ENCODE data around the gene C19orf44.
A peak's percentile ranks its signal among the peaks of the same experiment; 100 is the strongest.

The C19orf44 gene

DNA sequence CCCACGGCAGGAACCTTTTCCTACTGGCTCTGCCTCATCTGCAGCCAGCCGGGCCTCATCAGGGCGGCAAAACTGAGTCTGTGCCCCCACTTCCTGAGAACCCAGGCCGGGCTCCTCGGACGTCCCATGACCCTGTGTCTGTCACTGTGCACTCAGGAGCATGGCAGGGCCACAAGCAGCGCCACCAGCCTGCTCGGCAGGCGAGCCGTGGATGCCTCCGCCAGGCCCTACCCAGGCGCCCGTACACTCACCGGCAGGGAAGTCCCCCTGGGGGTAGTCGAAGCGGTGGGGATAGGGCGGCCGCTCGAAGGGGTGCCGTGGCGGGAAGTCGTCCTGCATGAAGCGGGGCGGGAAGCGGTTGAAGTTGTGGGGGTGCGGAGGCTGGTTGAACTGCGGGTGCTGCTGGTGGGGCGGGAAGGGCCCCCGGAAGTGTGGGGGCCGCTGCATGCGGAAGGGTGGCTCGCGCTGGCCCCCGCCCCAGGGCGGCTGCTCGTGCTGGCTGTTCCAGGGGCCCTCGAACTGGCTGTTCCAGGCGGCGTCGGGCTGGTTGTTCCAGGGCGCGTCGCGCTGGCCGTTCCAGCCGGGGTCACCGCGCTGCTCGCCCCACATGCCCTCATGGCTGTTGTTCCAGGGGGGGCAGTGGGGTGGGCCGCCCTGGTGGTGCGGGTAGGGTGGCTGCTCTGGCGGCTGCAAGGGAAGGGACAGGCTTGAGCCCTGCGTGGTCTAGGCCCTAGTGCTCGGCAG is 29.0 kb downstream of the C19orf44 start:
- no peak overlapping the region for H3K4me3 ChIP-seq (ENCODE audit: low read depth, low read length)
- no peak for DNase-seq
- H3K27me3 ChIP-seq = no peaks in the 10 kb centered on the region
- H3K9me3 ChIP-seq = no peaks in the 10 kb centered on the region
- H3K36me3 ChIP-seq = peaks cover 93% of the 10 kb centered on the region
- TF ChIP-seq, protein P1, sequence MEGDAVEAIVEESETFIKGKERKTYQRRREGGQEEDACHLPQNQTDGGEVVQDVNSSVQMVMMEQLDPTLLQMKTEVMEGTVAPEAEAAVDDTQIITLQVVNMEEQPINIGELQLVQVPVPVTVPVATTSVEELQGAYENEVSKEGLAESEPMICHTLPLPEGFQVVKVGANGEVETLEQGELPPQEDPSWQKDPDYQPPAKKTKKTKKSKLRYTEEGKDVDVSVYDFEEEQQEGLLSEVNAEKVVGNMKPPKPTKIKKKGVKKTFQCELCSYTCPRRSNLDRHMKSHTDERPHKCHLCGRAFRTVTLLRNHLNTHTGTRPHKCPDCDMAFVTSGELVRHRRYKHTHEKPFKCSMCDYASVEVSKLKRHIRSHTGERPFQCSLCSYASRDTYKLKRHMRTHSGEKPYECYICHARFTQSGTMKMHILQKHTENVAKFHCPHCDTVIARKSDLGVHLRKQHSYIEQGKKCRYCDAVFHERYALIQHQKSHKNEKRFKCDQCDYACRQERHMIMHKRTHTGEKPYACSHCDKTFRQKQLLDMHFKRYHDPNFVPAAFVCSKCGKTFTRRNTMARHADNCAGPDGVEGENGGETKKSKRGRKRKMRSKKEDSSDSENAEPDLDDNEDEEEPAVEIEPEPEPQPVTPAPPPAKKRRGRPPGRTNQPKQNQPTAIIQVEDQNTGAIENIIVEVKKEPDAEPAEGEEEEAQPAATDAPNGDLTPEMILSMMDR (IDR thresholded peaks at IDR 0.05; ENCODE audit: low read depth, low read length) = no peak
- H3K4me1 ChIP-seq = no peaks in the 10 kb centered on the region

- Histone ChIP-seq H3K27me3 (no peaks in the 10 kb centered on the region), H3K36me3 (peaks cover 93% of the 10 kb centered on the region), H3K9me3 (no peaks in the 10 kb centered on the region), H3K4me3 (ENCODE audit: low read depth, low read length) (no peak overlapping the region), H3K4me1 (no peaks in the 10 kb centered on the region)
- no peak for DNase-seq
- TF ChIP-seq, protein P1 (IDR thresholded peaks at IDR 0.05; ENCODE audit: low read depth, low read length) = no peak
These were observed 29.7 kb downstream of the C19orf44 start for GRCh38 chr19:16525751-16526481.

DNA sequence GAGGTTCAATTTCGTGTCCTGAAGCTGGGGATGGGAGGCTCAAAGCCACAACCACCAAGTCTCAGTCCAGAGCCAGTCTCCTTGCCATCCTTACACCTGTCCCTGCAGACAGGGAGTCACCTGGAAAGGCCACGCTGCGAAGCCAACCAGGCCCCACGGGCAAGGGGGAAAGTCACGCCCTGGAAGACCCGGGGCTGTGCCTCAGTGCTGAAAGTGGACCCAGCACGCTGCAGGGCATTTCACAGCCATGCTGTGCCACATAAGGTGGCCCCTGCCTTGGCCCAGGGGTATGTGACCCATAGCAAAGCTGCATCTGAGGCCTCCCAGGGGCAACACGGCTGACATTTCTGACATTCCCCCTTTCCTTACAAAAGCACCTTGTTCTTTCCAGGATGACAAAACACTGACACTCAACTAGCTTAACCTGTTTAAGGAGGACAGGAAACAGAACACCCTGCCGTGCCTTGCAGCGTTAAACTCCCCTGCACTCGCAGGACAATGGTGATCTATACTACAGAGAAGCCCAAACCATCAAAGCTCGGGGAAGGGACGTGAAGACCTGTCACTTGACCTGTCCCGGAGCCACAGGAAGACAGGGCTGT is 31.2 kb downstream of the C19orf44 start:
- no peaks in the 10 kb centered on the region for H3K4me1 ChIP-seq
- H3K9me3 ChIP-seq = no peaks in the 10 kb centered on the region
- no peaks in the 10 kb centered on the region for H3K27me3 ChIP-seq
- H3K4me3 ChIP-seq (ENCODE audit: low read depth, low read length) = no peak overlapping the region
- H3K36me3 ChIP-seq = peaks cover 93% of the 10 kb centered on the region
- DNase-seq = no peak
- TF ChIP-seq, protein P1 (IDR thresholded peaks at IDR 0.05; ENCODE audit: low read depth, low read length) = no peak

GRCh38 chr19:16527971-16528521 is 31.9 kb downstream of the C19orf44 start:
- peaks cover 93% of the 10 kb centered on the region for H3K36me3 ChIP-seq

GRCh38 chr19:16529466-16530144 is 33.4 kb downstream of the C19orf44 start:
- Histone ChIP-seq H3K9me3 (no peaks in the 10 kb centered on the region), H3K4me1 (no peaks in the 10 kb centered on the region), H3K4me3 (ENCODE audit: low read depth, low read length) (no peak overlapping the region), H3K27me3 (no peaks in the 10 kb centered on the region), H3K36me3 (peaks cover 97% of the 10 kb centered on the region)
- TF ChIP-seq, protein P1 (IDR thresholded peaks at IDR 0.05; ENCODE audit: low read depth, low read length) = no peak
- no peak for DNase-seq

More at GRCh38 chr19:16527971-16528521, 31.9 kb downstream of the C19orf44 start:
- Histone ChIP-seq H3K9me3 (no peaks in the 10 kb centered on the region), H3K4me1 (no peaks in the 10 kb centered on the region), H3K27me3 (no peaks in the 10 kb centered on the region), H3K4me3 (ENCODE audit: low read depth, low read length) (no peak overlapping the region)
- peak; percentile 58 for DNase-seq
- TF ChIP-seq, protein P1 (IDR thresholded peaks at IDR 0.05; ENCODE audit: low read depth, low read length) = peak; percentile 62
